ENCODE data around the gene IL34. TPM values are rescaled to one million over a fixed set of nuclear protein-coding genes. Genes with fewer than 3 reads are reported as not detected.
"Not testable (repeated sequence)": the region's sequence is repeated elsewhere in the genome, so short reads cannot be mapped to it uniquely, and the experiment has no call there.

Gene IL34
- polyA plus RNA-seq (ENCODE audit: insufficient read length in 4 of 4), result 1 to 10 TPM in 2 of 4 donors, under 1 TPM in 2; 0.62 to 1.2 (median 1.1) TPM

DNA sequence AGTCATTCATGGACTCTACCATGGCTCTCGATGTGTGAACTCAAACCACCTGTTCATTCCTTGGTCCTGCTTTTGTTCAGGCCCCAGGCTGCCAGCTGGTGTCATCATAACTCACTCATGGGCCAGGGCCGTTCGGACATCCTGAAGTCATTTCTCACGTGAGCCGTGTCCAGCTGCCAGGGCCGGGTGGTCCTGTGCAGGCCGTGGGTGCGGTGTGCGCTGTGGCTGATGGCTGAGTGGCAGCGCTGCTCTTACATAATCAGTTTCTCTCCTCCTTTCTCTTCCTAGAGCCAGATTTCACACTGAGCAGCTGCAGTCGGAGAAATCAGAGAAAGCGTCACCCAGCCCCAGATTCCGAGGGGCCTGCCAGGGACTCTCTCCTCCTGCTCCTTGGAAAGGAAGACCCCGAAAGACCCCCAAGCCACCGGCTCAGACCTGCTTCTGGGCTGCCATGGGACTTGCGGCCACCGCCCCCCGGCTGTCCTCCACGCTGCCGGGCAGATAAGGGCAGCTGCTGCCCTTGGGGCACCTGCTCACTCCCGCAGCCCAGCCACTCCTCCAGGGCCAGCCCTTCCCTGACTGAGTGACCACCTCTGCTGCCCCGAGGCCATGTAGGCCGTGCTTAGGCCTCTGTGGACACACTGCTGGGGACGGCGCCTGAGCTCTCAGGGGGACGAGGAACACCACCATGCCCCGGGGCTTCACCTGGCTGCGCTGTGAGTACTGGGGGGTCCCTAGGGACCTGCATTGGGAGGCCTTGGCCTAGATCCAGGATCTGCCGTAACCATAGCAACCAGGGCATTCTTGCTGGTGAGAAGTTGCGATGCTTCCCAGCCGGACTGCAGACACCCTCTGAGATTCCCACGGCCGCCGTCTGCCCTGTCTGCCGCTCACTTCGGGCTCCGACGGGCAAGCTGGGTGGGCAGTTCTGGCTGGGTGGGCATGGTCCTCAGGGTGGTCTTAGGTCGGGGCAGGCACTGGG, at the start of gene IL34:
IL34 (plus strand) TSS at position 300 of the 982 bp plus-strand sequence; CDS start at position 689, 389 bp downstream.
- no peak for DNase-seq (ENCODE audit: low read depth in 4 of 4, low spot score in 2 of 4)

- no peak for DNase-seq (ENCODE audit: low read depth in 4 of 4, low spot score in 2 of 4)
These were observed 49.1 kb upstream of the IL34 start for GRCh38 chr16:70597135-70597835.

DNA sequence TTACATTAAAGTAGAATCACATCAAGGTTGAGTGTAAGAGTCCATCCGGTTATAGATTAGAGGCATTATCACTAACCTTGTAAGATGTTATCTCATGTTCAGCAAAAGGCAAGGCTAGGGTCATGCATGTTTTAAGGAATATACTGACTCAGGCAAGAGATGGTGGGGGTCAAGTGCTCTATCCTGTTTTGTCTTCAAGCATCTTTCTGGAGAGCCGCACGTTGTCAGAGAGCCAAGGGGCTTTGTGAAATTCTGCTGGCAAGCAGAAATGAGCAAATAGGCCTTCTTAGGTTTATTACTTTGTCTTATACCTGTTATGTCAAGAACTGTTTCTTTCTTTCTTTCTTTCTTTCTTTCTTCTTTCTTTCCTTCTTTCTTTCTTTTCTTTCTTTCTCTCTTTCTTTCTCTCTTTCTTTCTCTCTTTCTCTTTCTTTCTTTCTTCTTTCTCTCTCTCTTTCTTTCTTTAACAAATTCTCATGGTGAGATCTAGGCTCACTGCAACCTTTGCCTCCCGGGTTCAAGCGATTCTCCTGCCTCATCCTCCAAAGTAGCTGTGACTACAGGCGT, 47.3 kb upstream of the IL34 start:
- no peak for DNase-seq (ENCODE audit: low read depth in 4 of 4, low spot score in 2 of 4)

DNA sequence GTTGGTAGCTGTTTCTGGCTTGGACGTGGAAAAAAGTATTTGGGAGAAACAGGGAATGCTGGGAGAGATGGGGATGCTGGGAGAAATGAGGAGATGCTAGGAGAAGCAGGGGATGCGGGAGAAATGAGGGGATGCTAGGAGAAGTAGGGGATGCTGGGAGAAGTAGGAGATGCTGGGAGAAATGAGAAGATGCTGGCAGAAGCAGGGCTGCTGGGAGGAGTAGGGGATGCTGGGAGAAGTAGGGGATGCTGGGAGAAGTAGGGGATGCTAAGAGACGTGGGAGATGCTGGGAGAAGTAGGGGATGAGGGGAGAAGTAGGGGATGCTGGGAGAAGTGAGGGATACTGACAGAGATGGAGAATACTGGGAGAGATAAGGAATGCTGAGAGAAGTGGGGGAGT, 45.6 kb upstream of the IL34 start:
- no peak for DNase-seq (ENCODE audit: low read depth in 4 of 4, low spot score in 2 of 4)

DNA sequence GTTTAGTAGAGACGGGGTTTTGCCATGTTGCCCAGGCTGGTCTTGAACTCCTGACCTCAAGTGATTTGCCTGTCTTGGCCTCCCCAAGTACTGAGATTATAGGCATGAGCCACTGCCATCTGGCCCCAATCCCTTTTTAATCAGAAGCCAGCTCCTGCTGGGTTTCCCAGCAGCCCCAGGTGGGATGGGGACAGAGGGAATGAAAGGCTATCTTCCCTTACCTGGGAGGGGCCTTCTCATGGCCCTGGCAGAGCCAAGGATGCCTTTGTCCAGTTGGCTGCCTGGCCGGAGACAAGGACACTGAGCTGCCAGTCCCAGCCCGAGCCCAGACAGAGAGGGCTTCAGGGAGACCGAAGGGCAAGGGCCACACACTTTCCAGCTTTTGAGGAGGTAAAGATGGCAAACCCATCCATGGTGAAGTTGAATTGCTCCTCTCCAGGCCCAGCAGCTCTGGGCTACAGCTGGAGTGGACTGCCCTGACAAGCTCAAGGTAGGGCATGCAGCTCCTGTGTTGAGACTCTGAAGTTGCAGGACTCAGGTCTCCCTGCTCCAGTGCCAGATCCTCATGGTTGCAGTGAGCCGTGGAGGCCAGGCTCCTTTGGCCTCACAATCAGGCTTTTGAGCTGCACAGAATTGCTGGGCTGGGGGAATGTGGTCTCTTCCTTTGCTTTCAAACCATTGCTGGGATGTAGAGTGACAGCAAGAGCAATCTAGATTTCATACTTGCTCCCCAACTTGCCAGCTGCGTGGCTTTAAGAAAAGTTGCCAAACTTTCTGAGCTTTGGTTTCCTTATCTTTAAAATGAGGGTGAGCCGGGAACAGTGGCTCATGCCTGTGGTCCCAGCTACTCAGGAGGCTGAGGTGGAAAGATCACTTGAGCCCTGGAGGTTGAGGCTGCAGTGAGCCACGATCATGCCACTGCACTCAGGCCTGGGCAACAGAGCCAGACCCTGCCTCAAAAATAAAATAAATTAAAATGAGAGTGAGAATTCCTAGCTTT, 44.5 kb upstream of the IL34 start:
- DNase-seq (ENCODE audit: low read depth in 4 of 4, low spot score in 2 of 4), result no peak

DNA sequence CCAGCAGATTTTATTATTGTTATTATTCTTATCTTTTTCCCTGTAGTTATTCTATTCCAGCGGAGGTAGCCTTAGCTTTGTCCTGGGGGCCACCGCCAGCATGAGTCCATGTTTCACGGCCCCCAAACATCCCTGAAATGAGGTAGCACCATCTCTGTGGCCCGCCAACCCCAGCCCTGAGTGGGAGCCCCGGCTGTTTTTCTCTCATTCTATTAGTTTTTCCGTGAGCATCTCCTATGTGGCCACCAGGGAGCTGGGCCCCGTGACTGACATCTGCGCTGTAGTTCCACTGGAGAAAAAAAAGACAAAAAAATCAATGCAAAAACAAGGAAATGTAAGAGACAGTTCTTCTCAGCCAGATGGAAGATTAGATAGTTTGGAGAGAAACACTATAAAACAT, 43.5 kb upstream of the IL34 start:
- no peak for DNase-seq (ENCODE audit: low read depth in 4 of 4, low spot score in 2 of 4)

- no peak for DNase-seq (ENCODE audit: low read depth in 4 of 4, low spot score in 2 of 4)
These were observed 41.7 kb upstream of the IL34 start for GRCh38 chr16:70604407-70605282.

GRCh38 chr16:70605283-70605657, 41.1 kb upstream of the IL34 start:
- DNase-seq (ENCODE audit: low read depth in 4 of 4, low spot score in 2 of 4), result no peak

DNA sequence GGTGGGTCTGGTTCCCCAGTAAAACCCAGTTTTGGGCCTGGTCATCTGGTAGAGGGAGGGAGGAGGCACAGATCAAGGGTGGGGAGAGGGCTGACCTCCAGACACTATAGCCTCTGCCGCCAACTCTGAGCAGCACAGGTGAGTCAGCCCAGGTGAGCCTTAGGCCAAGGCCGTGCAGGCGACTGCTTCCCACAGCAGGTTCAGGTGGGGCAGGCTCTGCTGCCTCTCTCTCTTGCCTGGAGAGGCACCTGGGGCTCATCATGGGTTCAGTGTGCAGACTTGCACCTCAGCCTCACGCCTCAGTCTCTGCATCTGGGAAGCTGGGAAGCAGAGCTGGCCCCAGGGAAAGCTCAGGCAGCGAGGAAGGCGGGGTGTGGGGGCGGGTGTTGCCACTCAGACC, 37.8 kb upstream of the IL34 start:
- DNase-seq (ENCODE audit: low read depth in 4 of 4, low spot score in 2 of 4), result no peak

GRCh38 chr16:70610273-70611223, 35.8 kb upstream of the IL34 start:
- DNase-seq (ENCODE audit: low read depth in 4 of 4, low spot score in 2 of 4), result no peak

GRCh38 chr16:70611224-70611598, 35.1 kb upstream of the IL34 start:
- no peak for DNase-seq (ENCODE audit: low read depth in 4 of 4, low spot score in 2 of 4)

- DNase-seq (ENCODE audit: low read depth in 4 of 4, low spot score in 2 of 4), result no peak
These were observed 34.5 kb upstream of the IL34 start for GRCh38 chr16:70611785-70612303.

GRCh38 chr16:70612931-70613330, 33.4 kb upstream of the IL34 start:
- DNase-seq (ENCODE audit: low read depth in 4 of 4, low spot score in 2 of 4), result no peak

- DNase-seq (ENCODE audit: low read depth in 4 of 4, low spot score in 2 of 4), result no peak
These were observed 32.0 kb upstream of the IL34 start for GRCh38 chr16:70614208-70614951.

DNA sequence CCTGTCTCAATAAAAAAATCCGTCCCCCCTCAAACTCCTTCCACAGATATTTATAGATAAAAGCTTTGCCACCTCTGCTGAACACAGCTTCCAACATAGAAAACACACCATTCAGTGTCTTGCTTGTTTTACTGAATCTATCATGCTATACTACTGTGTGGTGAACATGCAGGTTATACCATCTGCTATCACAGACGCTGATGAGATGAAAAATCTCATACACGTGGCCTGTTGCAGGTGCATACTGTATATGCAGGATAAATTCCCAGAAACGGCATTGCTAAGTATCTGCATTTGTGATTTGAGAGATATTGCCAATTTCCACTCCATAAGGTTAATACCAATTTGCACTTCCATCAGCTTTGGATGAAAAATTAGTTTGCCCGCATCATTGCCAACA, 30.4 kb upstream of the IL34 start:
- no peak for DNase-seq (ENCODE audit: low read depth in 4 of 4, low spot score in 2 of 4)

DNA sequence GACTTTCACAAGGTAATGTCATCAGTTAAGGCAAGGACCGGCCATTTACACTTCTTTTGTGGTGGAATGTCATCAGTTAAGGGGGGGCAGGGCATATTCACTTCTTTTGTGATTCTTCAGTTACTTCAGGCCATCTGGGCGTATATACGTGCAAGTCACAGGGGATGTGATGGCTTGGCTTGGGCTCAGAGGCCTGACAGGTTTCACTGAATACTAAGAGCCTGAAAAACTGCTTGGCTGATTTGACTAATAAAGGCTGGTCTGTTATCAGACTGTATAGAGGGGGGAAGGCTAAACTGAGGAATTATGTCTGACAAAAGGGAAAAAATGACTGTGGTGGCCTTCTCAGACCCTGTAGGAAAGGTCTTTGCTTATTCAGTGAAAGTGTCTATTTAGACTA, 24.5 kb upstream of the IL34 start:
- DNase-seq (ENCODE audit: low read depth in 4 of 4, low spot score in 2 of 4), result not testable (repeated sequence)

- no peak for DNase-seq (ENCODE audit: low read depth in 4 of 4, low spot score in 2 of 4)
These were observed 18.7 kb upstream of the IL34 start for GRCh38 chr16:70627696-70628095.

All from left renal cortex interstitium (tissue), 4 donors.